ENCODE measurements around the gene NUDT4.

Gene NUDT4

GRCh38 chr12:93377252-93378195 is at the start of gene NUDT4:
TSS of gene NUDT4 (plus strand) at chr12:93377925. CDS start at chr12:93378323, 398 bp downstream.
- no peak for TF ChIP-seq GATA2 (IDR thresholded peaks at IDR 0.05; ENCODE audit: low read depth, low read length)
- TF ChIP-seq GATA3 (IDR thresholded peaks at IDR 0.05; ENCODE audit: low read depth, low read length), result no peak

- TF ChIP-seq GATA3 (IDR thresholded peaks at IDR 0.05; ENCODE audit: low read depth, low read length) (no peak), GATA2 (IDR thresholded peaks at IDR 0.05; ENCODE audit: low read depth, low read length) (no peak)
Measured at GRCh38 chr12:93333054-93333453, 44.7 kb upstream of the NUDT4 start.

GRCh38 chr12:93333828-93334227 is 43.9 kb upstream of the NUDT4 start:
- no peak for TF ChIP-seq GATA3 (IDR thresholded peaks at IDR 0.05; ENCODE audit: low read depth, low read length)

GRCh38 chr12:93335603-93336162 is 42.0 kb upstream of the NUDT4 start:
- no peak for TF ChIP-seq GATA3 (IDR thresholded peaks at IDR 0.05; ENCODE audit: low read depth, low read length)
- TF ChIP-seq GATA2 (IDR thresholded peaks at IDR 0.05; ENCODE audit: low read depth, low read length), result no peak

DNA sequence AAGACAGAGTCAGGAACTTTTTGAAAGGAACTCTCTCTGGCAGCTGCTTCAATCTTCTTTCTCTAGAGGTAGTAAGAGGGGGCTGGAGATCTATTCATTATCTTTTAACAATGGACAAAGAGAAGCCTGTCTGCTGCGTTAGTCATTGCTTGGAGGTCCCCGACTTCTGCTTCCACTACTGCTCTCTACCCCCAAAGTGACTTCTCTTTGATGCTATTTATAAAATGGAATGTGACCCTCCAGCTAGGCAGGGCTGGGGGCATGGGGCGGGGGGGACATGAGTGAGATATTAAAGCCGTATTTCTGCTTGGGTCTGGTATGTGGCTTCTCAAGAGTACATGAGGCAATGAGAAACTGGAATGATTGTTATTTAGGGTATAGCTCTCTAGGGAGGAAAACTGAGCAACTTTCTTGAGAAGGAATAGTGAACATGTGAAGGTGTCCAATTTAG is 41.4 kb upstream of the NUDT4 start:
- no peak for TF ChIP-seq GATA3 (IDR thresholded peaks at IDR 0.05; ENCODE audit: low read depth, low read length)
- no peak for TF ChIP-seq GATA2 (IDR thresholded peaks at IDR 0.05; ENCODE audit: low read depth, low read length)

GRCh38 chr12:93338598-93338997 is 39.1 kb upstream of the NUDT4 start:
- TF ChIP-seq GATA2 (IDR thresholded peaks at IDR 0.05; ENCODE audit: low read depth, low read length) (no peak), GATA3 (IDR thresholded peaks at IDR 0.05; ENCODE audit: low read depth, low read length) (no peak)

DNA sequence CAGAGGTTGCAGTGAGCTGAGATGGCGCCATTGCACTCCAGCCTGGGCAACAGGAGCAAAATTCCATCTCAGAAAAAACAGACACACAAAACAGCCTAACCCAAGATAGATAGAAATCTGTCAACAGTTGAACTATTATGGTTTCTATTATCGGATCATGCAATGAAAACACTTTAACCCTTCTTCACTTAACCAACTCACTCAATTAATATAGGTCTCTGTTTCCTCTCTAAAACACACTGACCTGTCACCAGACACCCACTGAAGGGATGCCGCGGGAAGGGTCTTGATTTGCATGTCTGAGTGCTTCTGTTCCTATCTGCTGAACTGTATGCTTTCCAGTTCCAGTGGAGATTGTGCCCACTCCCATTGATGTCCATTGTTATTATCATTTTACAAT is 38.0 kb upstream of the NUDT4 start:
- peak; percentile 71 for TF ChIP-seq GATA2 (IDR thresholded peaks at IDR 0.05; ENCODE audit: low read depth, low read length)
- TF ChIP-seq GATA3 (IDR thresholded peaks at IDR 0.05; ENCODE audit: low read depth, low read length), result peak; percentile 41; the same call in 1 of the 2 replicates

- TF ChIP-seq GATA3 (IDR thresholded peaks at IDR 0.05; ENCODE audit: low read depth, low read length) (no peak), GATA2 (IDR thresholded peaks at IDR 0.05; ENCODE audit: low read depth, low read length) (no peak)
Measured at GRCh38 chr12:93341409-93342049, 36.2 kb upstream of the NUDT4 start.

DNA sequence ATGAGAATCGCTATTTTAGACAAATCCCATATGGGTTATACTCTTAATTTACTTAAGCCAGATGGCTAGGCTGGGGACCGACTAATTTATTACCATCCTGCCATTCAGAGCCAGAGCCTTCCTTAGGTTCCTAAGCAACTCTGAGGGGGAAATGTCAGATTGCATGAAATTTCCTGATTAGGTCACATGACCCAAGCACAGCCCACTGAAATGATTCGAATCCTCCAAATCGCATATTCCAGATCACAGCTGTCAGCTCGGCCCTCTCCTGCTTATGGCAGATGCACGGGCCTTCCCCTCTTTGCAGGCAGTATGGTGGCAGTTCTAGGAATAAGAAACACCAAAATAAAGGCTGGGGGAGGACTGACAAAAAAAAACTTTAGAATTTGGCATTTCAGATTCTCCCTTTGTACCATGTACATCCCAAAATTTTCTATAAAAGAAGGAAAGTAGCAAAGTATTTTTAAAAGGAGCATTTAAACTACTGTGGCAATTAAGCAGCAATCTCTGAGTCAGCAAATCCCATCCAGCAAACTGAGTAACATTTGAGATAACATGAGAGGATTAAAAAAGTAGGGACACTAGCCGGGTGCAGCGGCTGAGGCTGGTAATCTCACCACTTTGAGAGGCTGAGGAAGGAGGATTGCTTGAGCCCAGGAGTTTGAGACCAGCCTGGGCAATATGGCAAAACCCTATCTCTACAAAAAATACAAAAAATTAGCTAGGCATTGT is 30.5 kb upstream of the NUDT4 start:
- no peak for TF ChIP-seq GATA3 (IDR thresholded peaks at IDR 0.05; ENCODE audit: low read depth, low read length)
- no peak for TF ChIP-seq GATA2 (IDR thresholded peaks at IDR 0.05; ENCODE audit: low read depth, low read length)

GRCh38 chr12:93348575-93349435 is 28.9 kb upstream of the NUDT4 start:
- no peak for TF ChIP-seq GATA2 (IDR thresholded peaks at IDR 0.05; ENCODE audit: low read depth, low read length)

GRCh38 chr12:93351726-93352125 is 26.0 kb upstream of the NUDT4 start:
- TF ChIP-seq GATA2 (IDR thresholded peaks at IDR 0.05; ENCODE audit: low read depth, low read length) (no peak), GATA3 (IDR thresholded peaks at IDR 0.05; ENCODE audit: low read depth, low read length) (no peak)

GRCh38 chr12:93352321-93352720 is 25.4 kb upstream of the NUDT4 start:
- TF ChIP-seq GATA2 (IDR thresholded peaks at IDR 0.05; ENCODE audit: low read depth, low read length) (no peak), GATA3 (IDR thresholded peaks at IDR 0.05; ENCODE audit: low read depth, low read length) (no peak)

GRCh38 chr12:93356214-93356613 is 21.5 kb upstream of the NUDT4 start:
- TF ChIP-seq GATA3 (IDR thresholded peaks at IDR 0.05; ENCODE audit: low read depth, low read length) (no peak), GATA2 (IDR thresholded peaks at IDR 0.05; ENCODE audit: low read depth, low read length) (no peak)
